SH-SY5Y (cell line): ENCODE data around the gene ALG14.

Experiments used
- GATA2 ChIP-seq: IDR thresholded peaks from 2 replicates; pipeline ENCODE4 v1.6.1; 2011; ENCODE audit warnings: mild to moderate bottlenecking, low read depth, low read length
- GATA3 ChIP-seq: IDR thresholded peaks from 2 replicates; pipeline ENCODE4 v1.6.1; 2011; ENCODE audit warnings: low read depth, mild to moderate bottlenecking, low read length, moderate library complexity

DNA sequence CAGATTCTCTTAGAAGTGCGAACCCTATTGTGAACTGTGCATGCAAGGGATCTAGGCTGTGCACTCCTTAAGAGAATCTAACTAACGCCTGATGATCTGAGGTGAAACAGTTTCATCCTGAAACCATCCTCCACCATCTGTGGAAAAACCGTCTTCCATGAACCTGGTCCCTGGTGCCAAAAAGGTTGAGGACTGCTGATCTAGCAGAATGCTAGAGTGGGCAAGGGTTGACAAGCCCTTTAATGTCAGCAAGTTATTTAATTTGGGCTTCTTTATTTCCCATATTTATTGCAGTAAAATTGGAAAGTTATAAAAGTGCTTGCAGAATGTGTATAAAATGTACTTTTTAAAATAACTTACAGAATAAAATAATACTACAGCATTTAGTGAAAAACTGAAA lies 26.4 kb downstream of the ALG14 start:
- TF ChIP-seq GATA2 (no peak), GATA3 (no peak)
